HG02973 (cell line): Measurements from ENCODE around the gene ANTXR2.
"Not testable (repeated sequence)": the region's sequence is repeated elsewhere in the genome, so short reads cannot be mapped to it uniquely, and the experiment has no call there.

Source experiments
- ATAC-seq: cut with Tn5 transposase; IDR thresholded peaks from one replicate; pipeline ENCODE4 v1.9.1; 2021; ENCODE audit warnings: moderate library complexity; ENCODE audit not compliant: unreplicated experiment

Gene ANTXR2

DNA sequence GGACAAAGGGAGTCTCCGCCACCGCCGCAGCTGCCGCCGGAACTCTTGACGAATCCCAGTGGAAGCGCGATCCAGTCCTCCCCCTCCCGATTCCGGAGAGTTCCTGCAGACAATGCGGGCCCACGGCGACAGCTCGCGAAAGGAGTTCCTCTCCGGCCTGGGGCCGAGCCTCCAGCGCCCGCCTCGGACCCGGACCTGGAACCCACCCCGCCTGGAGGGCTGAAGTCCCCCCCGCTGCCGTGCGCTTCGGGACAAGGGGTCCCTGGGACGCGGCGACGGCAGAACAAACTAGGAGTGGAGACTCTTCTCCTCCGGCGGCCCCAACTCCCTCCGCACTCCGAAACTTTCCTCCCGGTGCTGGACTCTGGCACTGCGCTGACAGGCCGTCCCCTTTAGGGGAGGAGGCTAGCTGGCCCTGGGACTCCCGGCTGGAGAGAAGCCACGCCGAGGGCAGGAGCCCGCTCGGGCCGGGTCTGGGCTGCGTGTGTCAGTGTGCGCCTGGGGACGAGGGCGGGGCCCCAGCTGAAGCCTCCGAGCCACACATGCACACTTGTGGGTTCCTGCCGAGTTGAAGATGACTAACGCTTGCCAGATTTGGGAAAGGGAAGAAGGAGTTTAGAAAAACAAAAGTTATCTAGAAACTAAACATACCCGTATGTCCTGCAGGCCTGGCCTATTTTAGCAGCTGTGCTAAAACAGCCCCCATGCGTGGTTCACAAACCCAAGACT is at the start of gene ANTXR2:
Gene ANTXR2 (minus strand): TSS at position 486 of the 729 bp plus-strand sequence. CDS start 669 bp downstream, outside the sequence.
- peak; percentile 62 for ATAC-seq

- not testable (repeated sequence) for ATAC-seq
These were observed 48.8 kb upstream of the ANTXR2 start for GRCh38 chr4:80121815-80122214.

GRCh38 chr4:80119620-80120019 is 46.6 kb upstream of the ANTXR2 start:
- ATAC-seq = not testable (repeated sequence)

DNA sequence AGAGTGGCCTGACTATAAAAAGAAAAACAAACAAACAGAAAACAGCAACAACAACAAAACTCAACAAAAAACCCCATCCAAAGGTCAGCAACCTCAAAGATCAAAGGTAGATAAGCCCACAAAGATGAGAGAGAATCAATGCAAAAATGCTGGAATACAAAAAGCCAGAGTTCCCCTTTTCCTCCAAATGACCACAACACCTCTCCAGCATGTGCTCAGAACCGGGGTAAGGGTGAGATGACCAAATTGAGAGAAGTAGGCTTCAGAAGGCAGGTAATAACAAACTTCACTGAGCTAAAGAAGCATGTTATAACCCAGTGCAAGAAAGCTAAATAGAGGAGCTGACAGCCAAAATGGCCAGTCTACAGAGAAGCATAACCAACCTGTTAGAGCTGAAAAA is 43.5 kb upstream of the ANTXR2 start:
- ATAC-seq = no peak

DNA sequence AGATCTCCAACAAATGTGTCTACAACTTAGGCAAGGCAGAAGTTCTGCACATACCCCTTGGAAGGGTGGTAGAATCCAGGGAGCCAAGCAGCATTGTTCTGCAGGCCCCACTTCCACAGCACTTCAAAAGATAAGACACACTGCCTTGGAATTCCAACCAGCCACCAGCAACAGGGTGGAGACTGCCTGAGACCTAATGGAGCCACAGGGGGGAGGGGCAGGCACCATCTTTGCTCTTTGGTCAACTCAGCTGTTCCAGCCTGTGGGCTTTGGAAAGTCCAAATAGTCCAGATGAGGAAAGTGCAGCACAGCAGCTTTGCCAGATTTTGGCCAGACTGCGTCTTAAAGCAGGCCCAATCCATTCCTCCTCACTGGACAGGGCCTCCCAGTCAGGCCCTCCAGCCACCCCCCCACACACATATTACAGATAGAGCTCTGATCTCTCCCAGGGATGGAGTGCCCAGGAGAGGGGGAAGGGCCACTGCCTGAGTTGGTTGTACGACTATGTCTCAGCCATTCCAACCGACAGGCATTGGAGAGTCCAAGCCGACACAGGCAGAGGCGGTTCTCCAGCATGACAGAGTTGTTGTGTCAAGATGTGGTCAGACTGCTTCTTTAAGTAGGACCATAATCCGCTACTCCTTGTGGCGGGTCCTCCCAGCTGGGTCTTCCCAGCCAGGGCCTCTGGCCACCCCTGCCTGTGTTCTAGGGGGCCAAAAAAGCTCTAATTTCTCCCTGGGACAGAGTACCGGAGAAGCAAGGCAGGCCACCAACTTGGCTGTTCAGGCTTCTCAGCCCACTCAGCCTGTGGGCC is 42.5 kb upstream of the ANTXR2 start:
- no peak for ATAC-seq

- ATAC-seq = no peak
These were observed 41.8 kb upstream of the ANTXR2 start for GRCh38 chr4:80114732-80115265.

DNA sequence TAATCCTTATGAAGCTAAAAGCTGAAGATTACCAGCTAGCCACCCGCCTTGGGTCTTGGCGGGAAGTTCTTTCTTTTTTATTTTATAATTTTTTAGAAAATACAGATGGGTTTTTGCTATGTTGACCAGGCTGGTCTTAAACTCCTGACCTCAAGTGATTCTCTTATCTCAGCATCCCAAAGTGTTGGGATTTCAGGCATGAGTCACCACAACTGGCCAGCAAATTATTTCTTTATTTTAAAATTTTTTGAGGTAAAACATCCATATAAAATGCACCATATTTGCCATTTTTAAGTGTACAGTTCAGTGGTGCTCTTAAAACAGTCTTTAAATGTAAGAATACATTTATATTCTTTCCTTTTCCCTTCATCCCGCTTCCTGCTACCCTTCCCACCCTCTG is 40.6 kb upstream of the ANTXR2 start:
- ATAC-seq = no peak

DNA sequence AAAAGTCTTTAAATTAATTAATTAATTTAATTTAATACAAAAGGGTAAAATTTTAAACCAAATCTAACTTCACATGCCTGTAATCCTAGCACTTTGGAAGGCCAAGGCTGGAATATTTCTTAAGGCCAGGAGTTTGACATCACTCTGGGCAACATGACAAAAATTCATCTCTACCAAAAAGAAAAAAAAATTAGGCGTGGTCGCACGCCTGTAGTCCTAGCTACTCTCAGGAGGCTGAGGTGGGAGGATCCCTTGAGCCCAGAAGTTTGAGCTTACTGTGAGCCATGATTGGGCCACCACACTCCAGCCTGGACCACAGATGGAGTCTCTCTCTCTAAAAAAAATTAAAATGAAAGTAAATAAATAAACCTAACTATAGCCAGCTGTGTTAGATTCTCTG is 39.2 kb upstream of the ANTXR2 start:
- no peak for ATAC-seq

DNA sequence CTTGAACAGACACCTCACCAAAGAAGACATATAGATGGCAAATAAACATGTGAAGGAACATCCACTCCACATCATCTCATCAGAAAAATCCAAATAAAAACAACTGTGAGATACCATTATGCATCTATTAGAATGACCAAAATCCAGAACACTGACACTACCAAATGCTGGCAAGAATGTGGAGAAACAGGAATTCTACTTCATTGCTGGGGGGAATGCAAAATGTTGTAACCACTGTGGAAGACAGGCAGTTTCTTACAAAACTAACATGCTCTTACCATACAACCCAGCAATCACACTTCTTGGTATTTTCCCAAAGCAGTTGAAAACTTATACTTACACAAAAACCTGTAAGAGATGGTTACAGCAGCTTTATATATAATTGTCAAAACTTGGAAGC is 38.2 kb upstream of the ANTXR2 start:
- ATAC-seq = no peak

DNA sequence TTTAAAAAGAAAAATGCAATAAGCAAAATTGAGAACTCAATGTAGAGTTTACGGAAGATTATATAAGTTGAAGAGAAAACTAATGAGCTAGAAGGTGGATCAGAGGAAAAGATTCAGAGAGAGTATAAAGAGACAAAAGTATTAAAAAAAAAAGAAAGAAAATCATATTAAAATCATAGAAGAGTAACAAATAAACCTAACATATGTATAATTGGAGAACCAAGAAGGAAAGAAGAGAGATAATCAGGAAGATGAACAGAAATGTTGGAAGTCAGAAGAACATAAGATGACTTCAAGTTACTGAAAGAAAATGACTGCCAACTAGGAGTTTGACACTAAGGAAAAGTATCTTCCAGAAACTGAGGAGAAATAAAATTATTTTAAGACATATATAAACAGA is 34.3 kb upstream of the ANTXR2 start:
- no peak for ATAC-seq

DNA sequence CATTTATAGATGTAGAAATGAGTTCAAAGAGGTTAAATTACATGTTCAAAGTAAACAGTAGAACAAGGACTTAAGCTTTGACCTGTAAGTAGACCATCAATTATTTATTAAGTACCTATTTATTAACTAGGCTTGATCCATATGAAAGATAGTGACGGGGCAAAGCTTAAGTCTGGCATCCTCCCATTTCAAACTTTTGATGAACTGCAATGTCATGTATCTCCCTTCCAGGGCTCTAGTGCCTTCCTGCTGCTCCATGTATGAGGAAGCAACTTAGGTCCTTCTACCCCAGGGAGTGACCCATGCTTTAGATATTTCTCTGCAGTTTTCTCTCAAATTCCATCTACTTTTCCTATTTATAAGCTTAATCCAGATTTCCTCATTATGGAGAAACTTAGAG is 31.9 kb upstream of the ANTXR2 start:
- ATAC-seq = no peak

- no peak for ATAC-seq
These were observed 30.6 kb upstream of the ANTXR2 start for GRCh38 chr4:80103629-80104028.

DNA sequence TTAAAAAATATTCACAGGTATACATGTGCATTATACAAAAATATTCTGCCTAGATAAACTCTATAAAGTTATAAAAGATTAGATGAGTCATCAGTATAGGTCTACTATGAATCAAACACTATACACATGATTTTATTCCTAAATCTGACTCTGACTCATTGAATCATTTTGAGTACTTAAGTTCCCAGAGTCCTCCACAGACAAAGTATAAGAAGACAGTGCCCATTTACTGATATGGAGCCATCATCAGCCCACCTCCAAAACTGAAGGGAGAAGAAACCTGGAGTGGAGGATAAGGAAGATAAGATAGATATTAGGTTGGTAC is 28.7 kb upstream of the ANTXR2 start:
- ATAC-seq = no peak

DNA sequence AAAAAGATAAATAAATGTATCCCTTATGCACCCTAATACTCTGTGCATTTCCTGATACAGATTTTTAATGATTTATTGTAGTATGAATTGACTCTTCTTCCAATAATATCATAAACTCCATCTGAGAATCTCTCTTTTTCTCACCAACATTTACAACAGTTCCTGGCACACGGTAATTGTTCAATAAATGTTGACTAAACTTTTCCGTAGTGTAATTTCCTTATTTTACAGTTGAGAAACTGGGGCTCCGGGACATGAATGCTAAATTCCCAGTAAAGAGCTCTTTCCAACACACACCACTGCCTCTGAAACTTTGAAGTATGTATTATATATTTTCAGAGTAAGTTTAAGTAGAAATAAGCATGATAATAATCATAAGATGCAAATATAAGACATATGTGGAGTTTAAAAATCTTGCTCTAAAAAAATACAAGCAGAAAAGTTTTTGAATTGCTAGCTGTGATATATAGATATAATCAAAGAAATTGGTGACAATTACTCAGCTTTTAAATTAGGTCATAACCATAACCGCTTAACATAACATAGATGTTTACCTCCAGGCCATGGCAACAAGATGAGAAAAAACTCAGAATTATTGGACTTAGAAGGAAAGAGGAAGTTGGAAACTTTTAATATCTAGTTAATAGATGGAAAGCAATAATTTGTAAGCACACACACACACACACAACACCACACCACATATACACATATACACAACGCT is 28.2 kb upstream of the ANTXR2 start:
- ATAC-seq = no peak

GRCh38 chr4:80099671-80100070 is 26.6 kb upstream of the ANTXR2 start:
- ATAC-seq = no peak

DNA sequence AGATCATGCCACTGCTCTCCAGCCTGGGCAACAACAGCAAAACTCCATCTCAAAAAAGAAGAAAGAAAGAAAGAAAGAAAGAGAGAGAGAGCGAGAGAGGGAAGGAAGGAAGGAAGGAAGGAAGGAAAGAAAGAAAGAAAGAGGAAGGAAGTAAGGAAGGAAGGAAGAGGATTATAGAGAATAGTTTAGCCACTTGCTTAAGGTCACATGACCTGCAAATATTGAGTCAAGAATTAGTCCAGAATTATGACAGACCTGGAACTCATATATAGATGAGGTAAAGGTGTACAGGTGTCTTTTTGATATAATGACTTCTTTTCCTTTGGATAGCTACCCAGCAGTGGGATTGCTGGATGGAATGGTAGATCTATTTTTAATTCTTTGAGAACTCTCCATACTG is 25.6 kb upstream of the ANTXR2 start:
- no peak for ATAC-seq

DNA sequence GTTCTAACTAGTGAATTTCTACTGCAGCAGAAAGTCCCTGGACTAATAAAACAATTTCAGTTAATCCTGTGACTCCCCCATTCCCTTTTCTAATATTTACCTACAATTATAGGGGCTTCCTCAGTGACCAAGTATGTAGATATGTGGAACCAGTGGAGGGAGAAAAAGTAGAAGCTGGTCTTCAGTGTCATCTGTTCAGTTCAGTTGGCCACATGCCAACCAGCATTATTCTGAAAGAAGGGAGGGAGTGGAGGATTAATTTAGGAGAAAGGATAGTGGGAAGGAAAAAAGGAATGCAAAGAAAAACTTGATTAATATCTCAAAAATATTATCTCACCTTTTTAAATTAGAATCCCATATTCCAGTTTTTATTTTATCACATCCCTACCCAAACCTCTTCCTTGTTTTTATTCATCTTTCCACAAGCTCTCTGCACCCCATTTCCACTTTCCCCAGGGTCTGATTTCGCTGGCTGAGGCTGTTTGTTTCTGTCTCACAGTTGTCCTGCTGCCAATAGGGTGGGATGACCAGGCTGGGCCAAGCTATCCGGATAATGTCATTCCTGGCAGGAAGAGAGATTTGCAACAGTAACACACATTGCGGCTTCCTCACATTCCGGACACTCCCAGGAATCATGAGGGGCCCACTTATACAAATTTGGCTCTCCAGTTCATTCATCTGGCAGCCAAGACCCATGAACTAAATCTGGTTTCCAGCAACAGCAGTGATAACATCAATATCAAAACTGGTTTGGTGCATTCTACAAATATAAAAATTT is 24.6 kb upstream of the ANTXR2 start:
- ATAC-seq = no peak

- no peak for ATAC-seq
These were observed 23.3 kb upstream of the ANTXR2 start for GRCh38 chr4:80096175-80096850.

GRCh38 chr4:80094191-80094590 is 21.2 kb upstream of the ANTXR2 start:
- no peak for ATAC-seq

DNA sequence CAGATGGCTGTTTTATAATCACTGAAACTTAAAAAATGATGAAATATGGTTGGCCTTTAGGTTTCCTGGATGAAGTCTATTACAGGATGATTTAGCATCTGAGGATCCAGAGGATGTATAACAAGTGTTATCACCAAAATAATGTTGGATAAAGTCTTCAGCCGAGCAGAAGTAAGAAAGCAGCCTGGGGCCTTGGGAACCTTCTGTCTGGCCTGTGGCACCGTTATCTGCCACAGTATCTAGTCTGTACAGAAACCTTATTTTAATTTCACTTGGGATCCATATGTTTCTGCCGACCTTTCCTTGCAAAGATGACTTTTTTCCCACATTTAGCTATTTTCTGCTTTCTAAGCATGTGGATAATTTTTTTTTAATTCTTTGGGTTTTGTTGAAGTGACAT is 20.5 kb upstream of the ANTXR2 start:
- no peak for ATAC-seq
